ENCODE measurements around the gene PXDC1. TPM values are rescaled to one million over a fixed set of nuclear protein-coding genes. Genes with fewer than 3 reads are reported as not detected.

PXDC1 gene
- total RNA-seq, 2 experiments from 2014 or later, result 0.17 to 0.27 TPM

- no peak overlapping the region for H3K4me3 Mint-ChIP-seq
- CTCF ChIA-PET, result no interaction called here
These were observed 12.1 kb downstream of the PXDC1 start for GRCh38 chr6:3739311-3739897.

GRCh38 chr6:3738381-3739131 is 13.0 kb downstream of the PXDC1 start:
- H3K9me3 Mint-ChIP-seq, result no peaks in the 10 kb centered on the region
- CTCF ChIA-PET, result no interaction called here

More at GRCh38 chr6:3739311-3739897, 12.1 kb downstream of the PXDC1 start:
- Mint-ChIP-seq H3K9me3 (no peaks in the 10 kb centered on the region), H3K27ac (no peak overlapping the region), H3K27me3 (peaks cover 30% of the 10 kb centered on the region), H3K36me3 (ENCODE audit: low read depth) (no peaks in the 10 kb centered on the region), H3K4me1 (ENCODE audit: low read depth) (peaks cover 8% of the 10 kb centered on the region)
- POLR2A ChIA-PET, result no interaction called here
- ATAC-seq (ENCODE audit: poor library complexity), result no peak
- no peak for DNase-seq
- no peak overlapping the region for H3K27ac ChIP-seq (ENCODE audit: low read depth in 1 of 2, low read length in 2 of 2)
- H3K4me3 ChIP-seq (ENCODE audit: low read length), result no peak overlapping the region
- intact Hi-C loops (cut with DNase I, micrococcal nuclease), result no loop called here
- TF ChIP-seq, protein P1, sequence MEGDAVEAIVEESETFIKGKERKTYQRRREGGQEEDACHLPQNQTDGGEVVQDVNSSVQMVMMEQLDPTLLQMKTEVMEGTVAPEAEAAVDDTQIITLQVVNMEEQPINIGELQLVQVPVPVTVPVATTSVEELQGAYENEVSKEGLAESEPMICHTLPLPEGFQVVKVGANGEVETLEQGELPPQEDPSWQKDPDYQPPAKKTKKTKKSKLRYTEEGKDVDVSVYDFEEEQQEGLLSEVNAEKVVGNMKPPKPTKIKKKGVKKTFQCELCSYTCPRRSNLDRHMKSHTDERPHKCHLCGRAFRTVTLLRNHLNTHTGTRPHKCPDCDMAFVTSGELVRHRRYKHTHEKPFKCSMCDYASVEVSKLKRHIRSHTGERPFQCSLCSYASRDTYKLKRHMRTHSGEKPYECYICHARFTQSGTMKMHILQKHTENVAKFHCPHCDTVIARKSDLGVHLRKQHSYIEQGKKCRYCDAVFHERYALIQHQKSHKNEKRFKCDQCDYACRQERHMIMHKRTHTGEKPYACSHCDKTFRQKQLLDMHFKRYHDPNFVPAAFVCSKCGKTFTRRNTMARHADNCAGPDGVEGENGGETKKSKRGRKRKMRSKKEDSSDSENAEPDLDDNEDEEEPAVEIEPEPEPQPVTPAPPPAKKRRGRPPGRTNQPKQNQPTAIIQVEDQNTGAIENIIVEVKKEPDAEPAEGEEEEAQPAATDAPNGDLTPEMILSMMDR (IDR thresholded peaks at IDR 0.05), result no peak
- no peaks in the 10 kb centered on the region for H3K9me3 ChIP-seq (ENCODE audit: control insufficient read depth in 1 of 2, insufficient read depth in 1 of 2, low read length in 2 of 2)
- no peaks in the 10 kb centered on the region for H3K36me3 ChIP-seq (ENCODE audit: insufficient read depth, low read length)
- H3K4me1 ChIP-seq (ENCODE audit: insufficient read depth, low read length), result peaks cover 11% of the 10 kb centered on the region
- H3K27me3 ChIP-seq (ENCODE audit: control insufficient read depth in 1 of 2, insufficient read depth in 2 of 2, low read length in 2 of 2), result peaks cover 0 to 7% of the 10 kb centered on the region in 2 experiments

GRCh38 chr6:3737831-3738210 is 13.7 kb downstream of the PXDC1 start:
- peaks cover 0 to 7% of the 10 kb centered on the region in 2 experiments for H3K27me3 ChIP-seq (ENCODE audit: control insufficient read depth in 1 of 2, insufficient read depth in 2 of 2, low read length in 2 of 2)
- Mint-ChIP-seq H3K4me1 (ENCODE audit: low read depth) (peaks cover 8% of the 10 kb centered on the region), H3K9me3 (no peaks in the 10 kb centered on the region), H3K27me3 (peaks cover 36% of the 10 kb centered on the region), H3K4me3 (no peak overlapping the region), H3K36me3 (ENCODE audit: low read depth) (no peaks in the 10 kb centered on the region), H3K27ac (no peak overlapping the region)
- ATAC-seq (ENCODE audit: poor library complexity), result no peak
- H3K36me3 ChIP-seq (ENCODE audit: insufficient read depth, low read length), result no peaks in the 10 kb centered on the region
- ChIA-PET POLR2A (no interaction called here), CTCF (no interaction called here)
- no peak overlapping the region for H3K27ac ChIP-seq (ENCODE audit: low read depth in 1 of 2, low read length in 2 of 2)
- intact Hi-C loops (cut with DNase I, micrococcal nuclease), result no loop called here
- no peak for DNase-seq
- peaks cover 6% of the 10 kb centered on the region for H3K4me1 ChIP-seq (ENCODE audit: insufficient read depth, low read length)
- H3K4me3 ChIP-seq (ENCODE audit: low read length), result no peak overlapping the region
- TF ChIP-seq, protein P1 (IDR thresholded peaks at IDR 0.05), result no peak
- no peaks in the 10 kb centered on the region for H3K9me3 ChIP-seq (ENCODE audit: control insufficient read depth in 1 of 2, insufficient read depth in 1 of 2, low read length in 2 of 2)

More at GRCh38 chr6:3738381-3739131, 13.0 kb downstream of the PXDC1 start:
- intact Hi-C loops (cut with DNase I, micrococcal nuclease), result no loop called here
- no peaks in the 10 kb centered on the region for H3K36me3 ChIP-seq (ENCODE audit: insufficient read depth, low read length)
- H3K27me3 ChIP-seq (ENCODE audit: control insufficient read depth in 1 of 2, insufficient read depth in 2 of 2, low read length in 2 of 2), result peaks cover 0 to 7% of the 10 kb centered on the region in 2 experiments
- peaks cover 35% of the 10 kb centered on the region for H3K27me3 Mint-ChIP-seq
- no peak overlapping the region for H3K4me3 Mint-ChIP-seq
- no peak overlapping the region for H3K4me3 ChIP-seq (ENCODE audit: low read length)
- peaks cover 8% of the 10 kb centered on the region for H3K4me1 Mint-ChIP-seq (ENCODE audit: low read depth)
- H3K36me3 Mint-ChIP-seq (ENCODE audit: low read depth), result no peaks in the 10 kb centered on the region
- TF ChIP-seq, protein P1 (IDR thresholded peaks at IDR 0.05), result no peak
- no peak overlapping the region for H3K27ac Mint-ChIP-seq
- H3K27ac ChIP-seq (ENCODE audit: low read depth in 1 of 2, low read length in 2 of 2), result no peak overlapping the region
- H3K9me3 ChIP-seq (ENCODE audit: control insufficient read depth in 1 of 2, insufficient read depth in 1 of 2, low read length in 2 of 2), result no peaks in the 10 kb centered on the region
- peaks cover 11% of the 10 kb centered on the region for H3K4me1 ChIP-seq (ENCODE audit: insufficient read depth, low read length)
- POLR2A ChIA-PET, result no interaction called here
- DNase-seq, result no peak
- no peak for ATAC-seq (ENCODE audit: poor library complexity)

Measured in CD4-positive, alpha-beta T cell (primary cell).